VCaP (cell line): ENCODE data around the gene SPATA19.

Source experiments
- H3K27ac ChIP-seq: fragments of 450-650 bp; 2 replicates; pipeline ENCODE4 v1.5.1; 2017
- TF ChIP-seq, protein P1 (sequence below): fragments of 450-650 bp; conservative IDR thresholded peaks from 2 replicates; pipeline ENCODE4 v1.5.1; 2017; ENCODE audit warnings: mild to moderate bottlenecking, moderate library complexity

Gene SPATA19

DNA sequence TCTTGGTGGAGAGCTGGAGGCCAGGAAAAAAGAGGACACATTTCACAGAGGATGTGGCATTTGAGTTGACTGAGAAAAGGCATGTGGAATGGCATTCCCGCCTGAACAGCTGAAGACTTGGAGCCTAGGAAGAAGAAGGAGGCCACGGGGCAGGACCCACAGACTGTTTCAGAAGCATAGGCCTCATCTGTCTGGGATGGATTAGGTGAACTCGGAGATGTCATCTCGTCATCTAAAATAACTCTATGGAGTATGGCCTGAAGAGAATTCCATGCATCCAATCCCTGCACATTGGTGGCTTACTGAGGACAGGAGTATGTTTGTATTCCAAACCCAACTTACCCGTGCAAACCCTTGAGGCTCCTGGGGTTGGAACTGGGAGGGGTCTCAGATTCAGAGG lies 16.4 kb downstream of the SPATA19 start:
- no peak overlapping the region for H3K27ac ChIP-seq
- TF ChIP-seq, protein P1, sequence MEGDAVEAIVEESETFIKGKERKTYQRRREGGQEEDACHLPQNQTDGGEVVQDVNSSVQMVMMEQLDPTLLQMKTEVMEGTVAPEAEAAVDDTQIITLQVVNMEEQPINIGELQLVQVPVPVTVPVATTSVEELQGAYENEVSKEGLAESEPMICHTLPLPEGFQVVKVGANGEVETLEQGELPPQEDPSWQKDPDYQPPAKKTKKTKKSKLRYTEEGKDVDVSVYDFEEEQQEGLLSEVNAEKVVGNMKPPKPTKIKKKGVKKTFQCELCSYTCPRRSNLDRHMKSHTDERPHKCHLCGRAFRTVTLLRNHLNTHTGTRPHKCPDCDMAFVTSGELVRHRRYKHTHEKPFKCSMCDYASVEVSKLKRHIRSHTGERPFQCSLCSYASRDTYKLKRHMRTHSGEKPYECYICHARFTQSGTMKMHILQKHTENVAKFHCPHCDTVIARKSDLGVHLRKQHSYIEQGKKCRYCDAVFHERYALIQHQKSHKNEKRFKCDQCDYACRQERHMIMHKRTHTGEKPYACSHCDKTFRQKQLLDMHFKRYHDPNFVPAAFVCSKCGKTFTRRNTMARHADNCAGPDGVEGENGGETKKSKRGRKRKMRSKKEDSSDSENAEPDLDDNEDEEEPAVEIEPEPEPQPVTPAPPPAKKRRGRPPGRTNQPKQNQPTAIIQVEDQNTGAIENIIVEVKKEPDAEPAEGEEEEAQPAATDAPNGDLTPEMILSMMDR: no peak

DNA sequence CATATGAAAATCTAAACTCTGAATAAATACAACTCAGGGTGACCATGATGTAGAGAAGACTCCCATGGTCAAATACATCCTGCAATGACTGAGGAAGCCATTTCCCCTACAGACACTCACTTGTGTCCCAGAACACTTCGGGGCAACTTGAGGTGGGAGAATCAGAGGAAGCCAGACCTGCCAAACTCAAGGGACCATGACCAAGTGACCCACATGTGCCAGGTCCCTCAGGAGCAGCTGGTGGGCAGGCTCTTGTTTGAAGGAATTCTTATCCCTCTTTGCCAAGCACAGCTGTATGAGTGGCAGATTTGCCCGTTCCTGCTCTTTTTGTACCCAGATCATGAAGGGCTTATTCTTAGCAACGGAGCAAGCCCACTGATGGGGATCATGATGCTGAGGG lies 17.8 kb downstream of the SPATA19 start:
- TF ChIP-seq, protein P1: no peak
- no peak overlapping the region for H3K27ac ChIP-seq

DNA sequence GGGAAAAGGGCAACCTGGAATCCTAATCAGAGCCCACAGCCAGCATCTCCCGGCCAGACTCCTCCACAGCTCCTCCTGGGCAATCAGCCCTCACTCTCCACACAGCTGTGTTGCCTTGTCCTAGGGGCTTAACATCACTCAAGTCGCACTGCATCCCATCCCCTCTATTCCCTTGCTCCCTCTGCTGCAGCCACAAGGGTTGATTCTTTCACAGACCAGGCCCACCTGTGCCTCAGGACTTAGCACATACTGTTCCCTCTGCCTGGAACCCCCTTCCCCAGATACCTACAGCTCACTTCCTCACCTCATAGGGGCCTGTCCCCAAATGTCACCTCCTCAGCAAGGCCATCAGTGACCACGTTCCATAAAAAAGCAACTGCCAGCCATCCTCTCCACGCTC lies 18.4 kb downstream of the SPATA19 start:
- no peak overlapping the region for H3K27ac ChIP-seq
- TF ChIP-seq, protein P1: no peak

DNA sequence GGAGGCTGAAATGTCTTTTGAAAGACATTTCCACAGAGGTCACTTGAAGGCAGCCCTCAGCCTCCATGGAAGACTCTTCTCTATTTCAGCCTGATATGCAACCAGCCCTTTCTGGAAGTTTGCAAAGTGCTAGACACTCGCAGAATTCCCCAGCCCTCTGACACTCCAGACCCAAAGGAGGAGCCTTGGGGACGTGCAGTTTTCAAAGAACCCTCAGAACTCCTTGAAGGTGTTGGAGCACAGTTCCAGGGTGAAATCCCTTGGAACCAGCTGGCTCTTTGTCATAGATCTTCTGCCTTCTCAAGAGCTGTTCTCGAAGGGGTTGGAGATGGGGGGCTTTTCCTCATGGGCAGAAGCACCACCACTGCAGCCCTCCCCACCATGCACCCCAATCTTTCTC lies 19.6 kb downstream of the SPATA19 start:
- H3K27ac ChIP-seq: no peak overlapping the region
- TF ChIP-seq, protein P1: no peak

DNA sequence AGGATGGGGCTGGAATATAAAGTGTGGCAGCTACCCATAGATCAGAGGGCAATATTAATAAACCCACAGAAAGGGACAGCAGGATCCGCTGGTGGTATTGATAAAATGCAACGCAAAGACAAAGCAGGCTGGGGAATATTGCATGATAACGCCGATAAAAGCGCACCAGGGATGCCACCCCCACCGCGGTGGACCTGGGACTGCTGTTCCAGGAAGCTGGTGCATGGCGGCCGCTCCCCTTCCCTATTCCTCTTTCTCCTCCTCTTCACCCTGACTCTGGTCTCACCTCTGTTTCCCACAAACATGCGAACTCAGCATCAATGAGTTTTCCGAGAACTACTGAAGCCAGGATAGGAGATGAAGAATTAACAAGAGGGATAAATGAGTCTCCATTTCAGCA lies 20.2 kb downstream of the SPATA19 start:
- H3K27ac ChIP-seq: no peak overlapping the region
- TF ChIP-seq, protein P1: no peak

DNA sequence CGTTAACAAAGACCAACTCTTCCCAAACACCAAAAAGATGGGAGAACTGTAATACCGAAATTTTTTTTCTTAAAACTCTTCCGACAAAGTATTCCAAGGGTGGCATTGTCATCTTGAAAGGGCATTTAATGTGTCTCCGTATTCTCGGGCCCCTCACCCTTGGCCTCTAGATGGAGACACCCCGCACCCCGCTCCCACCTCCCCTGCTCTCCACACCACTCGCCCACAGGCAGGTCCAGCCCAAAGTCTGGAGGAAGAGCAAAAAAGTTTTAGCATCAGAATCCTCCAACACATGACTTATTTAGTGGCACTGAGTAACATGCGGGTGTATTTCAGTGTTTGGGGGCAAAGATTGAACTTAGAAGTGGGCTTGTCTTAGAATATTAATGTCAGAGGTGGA lies 20.7 kb downstream of the SPATA19 start:
- TF ChIP-seq, protein P1: no peak
- H3K27ac ChIP-seq: no peak overlapping the region

DNA sequence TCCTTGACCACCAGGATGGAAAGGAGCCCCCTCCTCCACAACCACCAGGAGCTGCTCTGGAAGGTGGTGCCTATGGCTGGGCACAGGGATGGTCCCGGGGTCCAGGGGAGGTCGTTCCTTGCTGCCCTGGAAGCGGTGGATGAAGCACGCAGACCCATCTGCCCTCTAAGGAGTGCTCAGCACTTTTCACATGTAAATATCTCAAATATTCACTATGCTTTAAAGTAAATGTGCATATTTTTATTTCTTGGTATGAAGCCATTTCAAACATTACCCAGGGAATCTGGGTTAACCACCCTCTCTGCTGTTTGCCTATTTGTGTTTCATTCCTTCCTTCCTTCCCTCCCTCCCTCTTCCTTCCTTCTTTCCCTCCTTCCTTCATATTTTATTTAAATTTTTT lies 21.7 kb downstream of the SPATA19 start:
- no peak overlapping the region for H3K27ac ChIP-seq
- TF ChIP-seq, protein P1: no peak

DNA sequence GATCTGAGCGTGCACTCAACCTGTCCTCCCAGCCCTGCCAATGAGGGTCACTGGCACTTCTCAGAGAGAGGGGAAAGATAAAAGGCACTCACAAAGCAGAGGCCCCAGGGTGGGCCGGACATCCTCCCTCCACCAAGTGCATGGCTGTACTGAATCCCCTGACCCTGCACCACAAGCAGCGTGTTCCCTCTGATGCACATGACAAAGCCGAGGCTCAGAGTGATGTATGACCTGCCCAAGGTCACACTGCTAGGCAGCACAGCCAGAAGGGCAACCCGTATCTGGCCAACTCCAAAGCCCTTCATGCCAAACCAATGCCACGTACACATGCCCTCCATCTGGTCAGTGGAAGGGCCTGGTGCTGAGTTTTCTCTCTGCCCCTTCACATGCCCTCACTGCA lies 22.1 kb downstream of the SPATA19 start:
- H3K27ac ChIP-seq: no peak overlapping the region
- TF ChIP-seq, protein P1: no peak
